ENCODE data around the gene SENP6.
"Not testable (repeated sequence)": the region's sequence is repeated elsewhere in the genome, so short reads cannot be mapped to it uniquely, and the experiment has no call there.

The SENP6 gene

GRCh38 chr6:75719133-75719532 is 117.5 kb downstream of the SENP6 start:
- no peak overlapping the region for H2BK5ac ChIP-seq (ENCODE audit: low read depth, low read length, poor library complexity, severe bottlenecking)
- H3K36me3 ChIP-seq (ENCODE audit: control insufficient read depth in 1 of 2, insufficient read depth in 2 of 2, low read depth in 1 of 2, low read length in 2 of 2) = peaks cover 0 to 48% of the 10 kb centered on the region in 2 experiments
- no peak overlapping the region for H3K18ac ChIP-seq (ENCODE audit: low read depth in 1 of 2, low read length in 2 of 2)
- H2AK5ac ChIP-seq (ENCODE audit: low read length, severe bottlenecking) = no peak overlapping the region
- H2BK12ac ChIP-seq (ENCODE audit: low read length in 2 of 2) = no peak overlapping the region
- WGBS = 97% methylated on average over 3 of the region's 3 CpGs
- no peak overlapping the region for H2BK120ac ChIP-seq (ENCODE audit: low read depth, low read length)
- H3K27me3 ChIP-seq (ENCODE audit: control insufficient read depth in 1 of 2, insufficient read depth in 1 of 2, low read length in 2 of 2) = no peaks in the 10 kb centered on the region
- no peak overlapping the region for H4K8ac ChIP-seq (ENCODE audit: low read length)
- H3K27ac ChIP-seq (ENCODE audit: low read length, poor library complexity, severe bottlenecking) = no peak overlapping the region
- H3K4me1 ChIP-seq (ENCODE audit: control insufficient read depth, insufficient read depth, low read depth, low read length) = no peaks in the 10 kb centered on the region
- no peaks in the 10 kb centered on the region for H3K9me3 ChIP-seq (ENCODE audit: control insufficient read depth, low read length)
- no peak overlapping the region for H3K14ac ChIP-seq (ENCODE audit: low read length in 2 of 2)
- H3K4me3 ChIP-seq (ENCODE audit: insufficient read depth in 1 of 2, low read depth in 1 of 2, low read length in 2 of 2) = no peak overlapping the region
- no peak overlapping the region for H3K9ac ChIP-seq (ENCODE audit: low read length)
- DNase-seq = no peak
- H2BK15ac ChIP-seq (ENCODE audit: low read depth, poor library complexity, severe bottlenecking) = no peak overlapping the region
- H3K79me1 ChIP-seq (replicated peaks; ENCODE audit: low read length, poor library complexity, severe bottlenecking) = peaks cover 3% of the 10 kb centered on the region
- no peak overlapping the region for H4K91ac ChIP-seq (ENCODE audit: low read length)
- H2AFZ ChIP-seq (ENCODE audit: low read depth, low read length) = no peak overlapping the region
- no peak overlapping the region for H3K4me2 ChIP-seq (ENCODE audit: low read length, poor library complexity, severe bottlenecking)
- no peak overlapping the region for H3K23ac ChIP-seq (ENCODE audit: low read length in 2 of 2)
- no peak overlapping the region for H3K4ac ChIP-seq (ENCODE audit: low read depth in 1 of 2, low read length in 2 of 2)

GRCh38 chr6:75723382-75723781 is 121.7 kb downstream of the SENP6 start:
- Histone ChIP-seq H2BK12ac (ENCODE audit: low read length in 2 of 2) (no peak overlapping the region), H3K23ac (ENCODE audit: low read length in 2 of 2) (no peak overlapping the region), H3K27ac (ENCODE audit: low read length, poor library complexity, severe bottlenecking) (no peak overlapping the region), H3K79me1 (replicated peaks; ENCODE audit: low read length, poor library complexity, severe bottlenecking) (peaks cover 2% of the 10 kb centered on the region), H3K4ac (ENCODE audit: low read depth in 1 of 2, low read length in 2 of 2) (no peak overlapping the region), H4K91ac (ENCODE audit: low read length) (no peak overlapping the region), H3K14ac (ENCODE audit: low read length in 2 of 2) (no peak overlapping the region), H3K4me1 (ENCODE audit: control insufficient read depth, insufficient read depth, low read depth, low read length) (no peaks in the 10 kb centered on the region), H2BK120ac (ENCODE audit: low read depth, low read length) (no peak overlapping the region), H3K36me3 (ENCODE audit: control insufficient read depth in 1 of 2, insufficient read depth in 2 of 2, low read depth in 1 of 2, low read length in 2 of 2) (peaks cover 0 to 6% of the 10 kb centered on the region in 2 experiments), H4K8ac (ENCODE audit: low read length) (no peak overlapping the region), H2AK5ac (ENCODE audit: low read length, severe bottlenecking) (no peak overlapping the region), H2AFZ (ENCODE audit: low read depth, low read length) (no peak overlapping the region), H3K27me3 (ENCODE audit: control insufficient read depth in 1 of 2, insufficient read depth in 1 of 2, low read length in 2 of 2) (no peaks in the 10 kb centered on the region), H3K4me2 (ENCODE audit: low read length, poor library complexity, severe bottlenecking) (no peak overlapping the region), H3K9ac (ENCODE audit: low read length) (no peak overlapping the region), H3K9me3 (ENCODE audit: control insufficient read depth, low read length) (no peaks in the 10 kb centered on the region), H2BK5ac (ENCODE audit: low read depth, low read length, poor library complexity, severe bottlenecking) (no peak overlapping the region), H3K18ac (ENCODE audit: low read depth in 1 of 2, low read length in 2 of 2) (no peak overlapping the region), H2BK15ac (ENCODE audit: low read depth, poor library complexity, severe bottlenecking) (no peak overlapping the region), H3K4me3 (ENCODE audit: insufficient read depth in 1 of 2, low read depth in 1 of 2, low read length in 2 of 2) (no peak overlapping the region)
- WGBS = no CpG with 5 or more reads among the region's 2 CpGs
- DNase-seq = no peak

GRCh38 chr6:75727206-75727605 is 125.5 kb downstream of the SENP6 start:
- H3K4ac ChIP-seq (ENCODE audit: low read depth in 1 of 2, low read length in 2 of 2) = no peak overlapping the region
- no peak overlapping the region for H3K14ac ChIP-seq (ENCODE audit: low read length in 2 of 2)
- no peak overlapping the region for H2BK15ac ChIP-seq (ENCODE audit: low read depth, poor library complexity, severe bottlenecking)
- H4K91ac ChIP-seq (ENCODE audit: low read length) = no peak overlapping the region
- no peak overlapping the region for H3K18ac ChIP-seq (ENCODE audit: low read depth in 1 of 2, low read length in 2 of 2)
- no peak overlapping the region for H3K23ac ChIP-seq (ENCODE audit: low read length in 2 of 2)
- no peaks in the 10 kb centered on the region for H3K79me1 ChIP-seq (replicated peaks; ENCODE audit: low read length, poor library complexity, severe bottlenecking)
- no peak overlapping the region for H4K8ac ChIP-seq (ENCODE audit: low read length)
- H3K27ac ChIP-seq (ENCODE audit: low read length, poor library complexity, severe bottlenecking) = no peak overlapping the region
- 88% methylated on average over 2 of the region's 2 CpGs for WGBS
- no peaks in the 10 kb centered on the region for H3K4me1 ChIP-seq (ENCODE audit: control insufficient read depth, insufficient read depth, low read depth, low read length)
- H3K4me2 ChIP-seq (ENCODE audit: low read length, poor library complexity, severe bottlenecking) = no peak overlapping the region
- H2BK5ac ChIP-seq (ENCODE audit: low read depth, low read length, poor library complexity, severe bottlenecking) = no peak overlapping the region
- H3K9ac ChIP-seq (ENCODE audit: low read length) = no peak overlapping the region
- no peak for DNase-seq
- H3K36me3 ChIP-seq (ENCODE audit: control insufficient read depth in 1 of 2, insufficient read depth in 2 of 2, low read depth in 1 of 2, low read length in 2 of 2) = no peaks in the 10 kb centered on the region
- H3K9me3 ChIP-seq (ENCODE audit: control insufficient read depth, low read length) = no peaks in the 10 kb centered on the region
- no peaks in the 10 kb centered on the region for H3K27me3 ChIP-seq (ENCODE audit: control insufficient read depth in 1 of 2, insufficient read depth in 1 of 2, low read length in 2 of 2)
- no peak overlapping the region for H3K4me3 ChIP-seq (ENCODE audit: insufficient read depth in 1 of 2, low read depth in 1 of 2, low read length in 2 of 2)
- no peak overlapping the region for H2AFZ ChIP-seq (ENCODE audit: low read depth, low read length)
- no peak overlapping the region for H2BK120ac ChIP-seq (ENCODE audit: low read depth, low read length)
- H2BK12ac ChIP-seq (ENCODE audit: low read length in 2 of 2) = no peak overlapping the region
- no peak overlapping the region for H2AK5ac ChIP-seq (ENCODE audit: low read length, severe bottlenecking)

- H2AFZ ChIP-seq (ENCODE audit: low read depth, low read length); H3K36me3 ChIP-seq (ENCODE audit: control insufficient read depth in 1 of 2, insufficient read depth in 2 of 2, low read depth in 1 of 2, low read length in 2 of 2); H2BK12ac ChIP-seq (ENCODE audit: low read length in 2 of 2); H4K91ac ChIP-seq (ENCODE audit: low read length); H3K23ac ChIP-seq (ENCODE audit: low read length in 2 of 2); H3K9ac ChIP-seq (ENCODE audit: low read length); H3K27me3 ChIP-seq (ENCODE audit: control insufficient read depth in 1 of 2, insufficient read depth in 1 of 2, low read length in 2 of 2); H3K14ac ChIP-seq (ENCODE audit: low read length in 2 of 2); H2BK15ac ChIP-seq (ENCODE audit: low read depth, poor library complexity, severe bottlenecking); H3K4me1 ChIP-seq (ENCODE audit: control insufficient read depth, insufficient read depth, low read depth, low read length); H4K8ac ChIP-seq (ENCODE audit: low read length); H3K18ac ChIP-seq (ENCODE audit: low read depth in 1 of 2, low read length in 2 of 2); H2BK5ac ChIP-seq (ENCODE audit: low read depth, low read length, poor library complexity, severe bottlenecking); H2AK5ac ChIP-seq (ENCODE audit: low read length, severe bottlenecking); DNase-seq; H3K4me3 ChIP-seq (ENCODE audit: insufficient read depth in 1 of 2, low read depth in 1 of 2, low read length in 2 of 2); H2BK120ac ChIP-seq (ENCODE audit: low read depth, low read length); H3K79me1 ChIP-seq (replicated peaks; ENCODE audit: low read length, poor library complexity, severe bottlenecking); H3K4ac ChIP-seq (ENCODE audit: low read depth in 1 of 2, low read length in 2 of 2); H3K9me3 ChIP-seq (ENCODE audit: control insufficient read depth, low read length); H3K4me2 ChIP-seq (ENCODE audit: low read length, poor library complexity, severe bottlenecking); H3K27ac ChIP-seq (ENCODE audit: low read length, poor library complexity, severe bottlenecking): not testable (repeated sequence)
- 69% methylated on average over 3 of the region's 8 CpGs for WGBS
Observed at GRCh38 chr6:75731029-75731428, 129.3 kb downstream of the SENP6 start.
